Stimulated activated CD8-positive, alpha-beta memory T cell treated with anti-CD3 and anti-CD28 coated beads, Interleukin-12 subunit alpha, Interleukin-12 subunit beta, amount 100 ng/mL, for 1 hour (primary cell): Measurements from ENCODE around the gene ELK3.

ENCODE experiments used
- DNase-seq: peaks from one replicate; pipeline ENCODE4 v3.0.0-alpha.2; 2020; ENCODE audit warnings: low read depth

ELK3 gene

DNA sequence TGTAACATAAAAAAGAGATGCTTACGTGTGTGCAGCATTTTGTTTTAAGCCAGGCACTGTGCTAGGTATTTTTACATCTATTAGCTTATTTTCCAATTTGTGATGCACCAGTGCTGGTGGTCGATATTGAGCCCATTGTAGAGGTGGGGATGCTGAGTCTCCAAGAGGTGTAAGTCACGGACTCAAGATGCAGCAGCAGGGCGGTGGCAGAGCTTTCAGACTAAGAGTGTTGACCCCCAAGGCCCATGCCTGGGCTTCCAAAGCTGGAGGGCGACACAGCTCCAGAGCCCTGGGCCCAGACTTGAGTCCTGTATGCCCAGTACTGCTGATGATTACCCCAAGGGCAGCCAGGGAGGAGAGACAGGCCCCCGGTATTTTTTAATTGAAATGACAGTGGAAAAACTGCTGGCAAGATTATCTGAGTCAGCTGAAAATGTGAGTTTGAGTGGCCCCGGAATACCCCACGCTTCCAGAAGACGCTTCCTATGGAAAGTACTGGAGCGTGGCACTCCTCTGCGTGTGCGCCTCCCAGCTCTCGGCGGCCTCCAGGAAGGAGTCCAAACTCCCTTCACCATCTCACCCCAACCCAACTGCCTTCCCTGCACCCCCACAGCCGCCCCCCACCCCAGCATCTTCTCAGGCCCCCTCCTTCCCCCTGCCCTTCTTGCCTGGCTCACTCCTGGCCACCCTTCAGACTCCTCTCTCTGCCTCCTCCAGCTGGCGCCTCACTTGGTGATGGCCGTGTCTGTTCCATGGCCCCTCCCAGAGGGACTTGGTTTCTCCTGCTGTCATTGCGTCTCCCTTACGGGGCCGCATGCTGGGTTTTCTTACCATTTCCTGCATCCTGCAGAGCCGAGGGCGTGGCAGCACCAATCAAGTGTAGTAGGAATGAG lies 40.7 kb downstream of the ELK3 start:
- no peak for DNase-seq

- no peak for DNase-seq
Measured at GRCh38 chr12:96235484-96235826, 41.3 kb downstream of the ELK3 start.

GRCh38 chr12:96236221-96236822 lies 42.1 kb downstream of the ELK3 start:
- DNase-seq, result no peak

- no peak for DNase-seq
Measured at GRCh38 chr12:96237035-96237434, 42.9 kb downstream of the ELK3 start.

DNA sequence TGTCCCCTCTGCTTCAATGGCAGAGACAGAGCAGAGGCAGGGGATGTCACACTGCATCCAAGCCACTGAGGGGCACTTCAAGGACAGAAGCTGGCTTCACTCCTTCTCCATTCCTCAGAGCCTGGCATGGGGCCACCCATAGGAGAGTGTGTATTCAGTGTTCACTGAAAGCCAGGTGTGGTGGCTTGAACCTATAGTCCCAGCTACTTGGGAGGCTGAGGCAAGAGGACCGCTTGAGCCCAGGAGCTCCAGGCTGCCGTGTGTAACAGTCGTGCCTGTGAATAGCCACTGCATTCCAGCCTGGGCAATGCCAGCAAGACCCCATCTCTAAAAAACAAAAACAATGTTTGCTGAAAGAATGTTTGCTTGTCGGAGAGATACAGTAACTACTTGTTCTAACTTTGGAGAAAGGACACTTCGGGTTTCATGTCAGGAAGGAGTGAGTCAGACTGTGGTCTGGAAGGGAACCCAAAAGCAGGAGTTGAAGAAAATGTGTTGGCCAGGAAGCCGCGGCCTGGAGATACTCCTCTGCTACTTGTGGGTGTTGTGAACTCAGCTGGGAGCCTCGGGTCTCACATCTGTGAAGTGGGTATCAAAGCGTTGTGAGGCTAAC lies 43.4 kb downstream of the ELK3 start:
- DNase-seq, result peak; percentile 35

- no peak for DNase-seq
Measured at GRCh38 chr12:96238336-96239047, 44.3 kb downstream of the ELK3 start.

DNA sequence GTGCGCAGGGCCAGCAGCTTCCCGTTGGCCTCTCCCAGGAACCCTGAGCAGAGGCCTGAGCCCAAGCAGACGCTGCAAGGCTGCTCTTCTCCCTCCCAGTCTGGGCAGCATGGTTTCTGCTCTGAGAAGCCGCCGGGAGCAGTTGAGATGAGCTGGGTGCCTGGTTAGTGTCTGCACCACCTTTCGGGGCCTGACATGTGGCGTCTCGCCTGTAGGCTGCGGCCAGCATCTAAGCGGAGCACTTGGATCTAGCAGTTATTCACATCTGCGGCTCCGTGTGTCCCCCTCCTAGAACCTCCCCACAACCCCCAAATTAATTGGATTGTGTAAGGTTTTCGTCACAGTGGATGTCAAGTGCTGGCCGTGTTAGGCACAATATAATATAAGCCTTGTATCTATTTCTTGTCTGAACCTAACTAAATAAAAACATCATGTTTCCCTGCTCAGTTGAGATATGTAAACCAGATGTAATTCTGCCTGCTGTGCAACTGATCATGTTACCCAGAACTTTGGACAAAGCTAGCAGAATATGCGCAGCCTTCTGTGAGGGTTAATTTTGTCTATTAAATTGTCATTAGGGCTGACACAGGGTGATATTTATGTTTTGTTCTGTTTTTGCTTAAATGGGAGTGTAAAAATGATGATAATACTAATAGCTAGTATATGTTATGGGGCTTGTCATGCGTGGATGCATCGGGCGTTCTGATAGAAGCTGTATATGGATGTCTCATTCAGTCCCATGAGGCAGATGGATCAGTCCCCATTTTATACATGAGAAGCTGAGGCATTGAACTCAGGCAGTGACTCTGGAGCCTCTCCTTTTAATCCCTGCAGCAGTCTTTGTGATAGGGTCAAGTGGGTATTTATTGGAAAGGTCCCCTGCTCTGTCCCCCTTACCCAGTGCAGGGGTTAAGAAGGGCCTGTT lies 45.8 kb downstream of the ELK3 start:
- no peak for DNase-seq

- DNase-seq, result no peak
Measured at GRCh38 chr12:96240656-96241055, 46.5 kb downstream of the ELK3 start.

GRCh38 chr12:96241431-96241830 lies 47.3 kb downstream of the ELK3 start:
- DNase-seq, result no peak

DNA sequence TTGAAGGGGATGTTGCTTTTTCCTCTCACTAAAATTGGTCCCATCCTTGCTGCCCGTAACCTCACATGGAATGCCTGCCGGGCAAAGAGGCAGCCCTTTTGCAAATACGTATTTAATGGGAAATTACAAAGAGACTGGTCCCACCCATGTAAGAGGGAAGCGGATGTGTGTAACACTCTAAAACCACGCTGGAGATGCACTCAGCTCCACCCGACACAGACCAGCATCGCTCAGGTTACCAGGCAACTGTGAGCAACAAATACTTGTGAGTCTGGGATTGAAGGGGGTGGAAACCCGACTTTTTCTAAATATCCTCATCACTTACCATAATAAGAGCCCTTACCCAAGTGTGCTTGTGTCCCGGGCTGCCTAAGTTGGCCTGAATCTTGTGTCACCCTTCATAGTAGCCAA lies 47.7 kb downstream of the ELK3 start:
- peak; percentile 57 for DNase-seq

DNA sequence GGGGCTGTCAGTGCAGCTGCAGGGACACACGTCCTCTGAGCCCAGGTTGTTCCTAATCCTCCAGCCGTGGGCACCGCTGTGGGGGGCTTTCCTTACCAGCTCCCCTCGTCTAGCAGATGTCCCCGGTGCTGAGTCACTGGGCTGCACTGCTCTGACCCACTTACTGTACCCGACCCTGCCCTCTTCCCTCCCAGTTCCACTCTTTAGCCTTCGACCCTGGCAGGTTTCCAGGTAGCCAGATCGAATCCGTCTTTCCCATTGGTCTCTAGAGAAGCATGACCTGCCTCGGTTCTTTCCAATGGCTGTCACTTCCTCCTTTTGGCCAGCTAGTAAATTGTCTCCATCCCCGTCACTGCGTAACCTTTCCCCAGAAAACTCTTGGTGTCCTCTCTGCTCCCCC lies 48.4 kb downstream of the ELK3 start:
- no peak for DNase-seq

GRCh38 chr12:96244826-96245225 lies 50.7 kb downstream of the ELK3 start:
- no peak for DNase-seq

DNA sequence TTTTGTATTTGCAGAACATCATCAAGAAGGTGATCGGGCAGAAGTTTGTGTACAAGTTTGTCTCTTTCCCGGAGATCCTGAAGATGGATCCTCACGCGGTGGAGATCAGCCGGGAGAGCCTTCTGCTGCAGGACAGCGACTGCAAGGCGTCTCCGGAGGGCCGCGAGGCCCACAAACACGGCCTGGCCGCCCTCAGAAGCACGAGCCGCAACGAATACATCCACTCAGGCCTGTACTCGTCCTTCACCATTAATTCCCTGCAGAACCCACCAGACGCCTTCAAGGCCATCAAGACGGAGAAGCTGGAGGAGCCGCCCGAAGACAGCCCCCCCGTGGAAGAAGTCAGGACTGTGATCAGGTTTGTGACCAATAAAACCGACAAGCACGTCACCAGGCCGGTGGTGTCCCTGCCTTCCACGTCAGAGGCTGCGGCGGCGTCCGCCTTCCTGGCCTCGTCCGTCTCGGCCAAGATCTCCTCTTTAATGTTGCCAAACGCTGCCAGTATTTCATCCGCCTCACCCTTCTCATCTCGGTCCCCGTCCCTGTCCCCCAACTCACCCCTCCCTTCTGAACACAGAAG lies 52.8 kb downstream of the ELK3 start:
- no peak for DNase-seq

DNA sequence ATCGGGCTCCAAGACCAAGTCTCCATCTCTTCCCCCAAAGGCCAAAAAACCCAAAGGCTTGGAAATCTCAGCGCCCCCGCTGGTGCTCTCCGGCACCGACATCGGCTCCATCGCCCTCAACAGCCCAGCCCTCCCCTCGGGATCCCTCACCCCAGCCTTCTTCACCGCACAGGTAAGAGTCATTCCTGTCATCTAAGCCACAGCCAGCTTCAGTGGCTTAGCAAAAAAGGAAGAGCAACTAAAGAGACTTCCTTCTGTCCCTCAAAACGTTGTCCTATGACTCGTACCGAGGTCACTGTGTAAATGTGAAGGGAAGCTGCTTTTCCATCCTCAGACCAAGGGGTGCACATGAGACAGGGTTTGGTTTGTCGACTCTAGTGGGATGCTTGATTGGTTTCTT lies 53.4 kb downstream of the ELK3 start:
- no peak for DNase-seq

DNA sequence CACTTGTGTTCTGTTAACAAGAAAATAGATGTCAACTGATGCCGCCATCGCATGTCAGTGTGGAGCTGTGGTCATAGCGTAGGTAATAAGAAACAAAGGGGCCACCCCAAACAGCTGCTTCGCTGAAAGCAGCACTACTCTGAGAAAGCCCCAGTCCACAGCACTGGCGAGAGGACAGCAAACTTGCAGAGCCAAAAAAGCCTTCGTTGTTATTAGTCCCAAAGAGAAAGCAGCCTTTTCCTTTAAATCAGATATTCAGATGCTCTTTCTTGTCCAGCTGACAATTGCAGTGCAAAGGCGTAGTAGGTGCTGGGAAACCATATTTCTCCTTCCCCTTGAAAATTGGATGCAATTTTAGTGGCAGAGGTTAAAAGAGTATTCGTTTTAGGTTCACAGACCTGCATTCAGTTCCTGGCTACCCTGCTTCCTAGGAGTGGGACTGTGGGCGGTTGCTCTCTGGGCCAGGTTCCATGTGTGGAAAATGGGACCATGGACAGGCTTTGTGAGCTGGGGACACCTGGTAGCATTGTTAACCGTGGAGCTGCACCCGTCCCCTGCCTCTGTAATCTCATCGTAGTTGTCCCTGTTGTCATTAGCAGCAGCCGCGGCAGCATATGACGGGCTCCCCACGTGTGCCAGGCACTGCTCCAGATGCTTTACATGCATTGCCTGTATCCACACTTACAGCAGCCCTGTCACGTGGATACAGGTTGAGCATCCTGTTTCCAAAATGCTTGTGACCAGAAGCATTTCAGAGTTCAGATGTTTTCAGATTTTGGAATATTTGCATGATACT lies 54.2 kb downstream of the ELK3 start:
- DNase-seq, result no peak

DNA sequence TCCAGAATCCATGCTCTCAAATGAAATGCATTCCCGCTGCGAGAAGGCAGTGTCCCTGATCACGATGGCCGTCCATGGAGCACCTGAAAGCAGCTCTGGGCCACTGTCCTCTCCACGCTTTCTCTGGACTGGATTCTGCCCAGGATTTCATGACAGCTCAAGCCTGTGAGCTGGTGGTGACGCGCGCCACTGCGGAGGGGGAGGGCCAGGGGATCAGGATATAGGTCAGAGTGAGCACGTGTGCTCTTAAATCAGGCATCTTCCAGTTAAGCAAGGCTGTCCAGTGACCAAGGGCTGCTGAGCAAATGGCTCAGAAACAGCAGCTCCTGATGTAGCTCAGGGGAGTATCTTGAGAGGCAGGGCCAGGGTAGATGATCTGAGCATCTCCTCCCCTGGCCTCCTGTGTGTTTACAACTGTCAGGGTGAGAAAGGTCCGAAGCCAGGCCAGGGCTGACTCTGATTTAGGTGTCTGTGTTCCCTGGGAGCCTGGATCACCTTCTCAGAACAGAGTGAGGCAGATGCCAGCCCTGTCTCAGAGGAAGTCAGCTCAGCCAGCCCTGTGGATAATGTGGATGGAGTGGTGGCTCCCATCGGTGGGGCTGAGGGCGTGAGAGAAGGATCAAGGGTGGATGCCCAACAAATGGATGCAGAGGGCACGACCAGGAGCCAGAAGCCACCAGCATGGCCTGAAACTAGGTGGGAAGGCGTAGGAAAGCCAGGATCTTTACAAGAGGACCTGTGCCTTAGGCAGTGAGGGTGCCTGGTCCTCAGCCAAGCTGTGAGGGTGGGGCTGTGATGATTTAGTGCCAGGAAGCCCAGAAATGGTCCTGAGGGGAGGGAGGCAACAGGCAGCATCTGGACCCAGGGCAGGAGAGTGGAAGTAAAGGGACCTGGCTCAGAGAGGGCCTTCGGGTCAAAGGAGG lies 55.3 kb downstream of the ELK3 start:
- DNase-seq, result no peak

- no peak for DNase-seq
Measured at GRCh38 chr12:96250119-96250685, 56.0 kb downstream of the ELK3 start.

DNA sequence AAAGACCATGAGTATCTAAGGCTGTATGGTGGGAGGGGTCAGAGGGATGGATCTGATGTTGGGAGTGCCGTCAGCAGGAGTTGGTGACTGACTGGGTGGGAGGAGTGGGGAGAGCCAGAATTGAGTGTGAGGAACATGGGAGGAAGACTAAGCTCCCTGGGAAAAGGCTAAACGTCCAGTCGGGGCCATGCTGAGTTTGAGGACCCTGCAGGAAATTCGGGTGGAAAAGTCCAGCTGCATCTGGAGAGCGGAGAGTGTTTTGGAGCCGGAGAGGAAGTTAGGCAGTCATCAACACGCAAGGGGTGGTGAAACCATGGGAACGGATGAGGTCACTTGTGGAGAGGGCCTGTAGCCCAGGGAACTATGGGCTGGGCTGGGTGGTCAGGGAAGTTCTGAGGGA lies 60.9 kb downstream of the ELK3 start:
- DNase-seq, result no peak
